Omental fat pad (tissue), 4 donors: Measurements from ENCODE around the gene TSPAN15. TPM values are rescaled to one million over a fixed set of nuclear protein-coding genes. Genes with fewer than 3 reads are reported as not detected.
A peak's percentile ranks its signal among the peaks of the same experiment; 100 is the strongest.

Experiments
- ATAC-seq: fragments of 150-250 bp; one replicate; pipeline ENCODE4 v1.9.1; 2016; ENCODE audit warnings: mild to moderate bottlenecking, moderate library complexity; ENCODE audit not compliant: low FRiP score
- DNase-seq: peaks from one replicate; pipeline ENCODE4 v3.0.0-alpha.2; 2019; ENCODE audit warnings: low spot score
- CTCF ChIP-seq, 3 donors: fragments of 450-650 bp; IDR thresholded peaks; one replicate each; pipeline ENCODE4 v1.5.1; 2016 to 2017; ENCODE audit warnings: antibody characterized with exemption in 3 of 3, mild to moderate bottlenecking in 3 of 3, moderate library complexity in 2 of 3
- total RNA-seq, 4 donors: library from RNA; depleted of rRNA; stranded (reverse); fragments of >200 nt; gene quantifications; one replicate each; pipeline ENCODE4 v1.1.0, GENCODE V29; 2016

The TSPAN15 gene
- total RNA-seq, 4 donors from 2014 or later: 45.6 to 141 (median 72.5) TPM

GRCh38 chr10:69406816-69407580 lies 44.3 kb upstream of the TSPAN15 start:
- TF ChIP-seq CTCF (IDR thresholded peaks at IDR 0.05): no peak
- no peak for DNase-seq
- ATAC-seq: no peak

GRCh38 chr10:69407621-69408301 lies 43.5 kb upstream of the TSPAN15 start:
- no peak for TF ChIP-seq CTCF (IDR thresholded peaks at IDR 0.05)
- ATAC-seq (no peak), DNase-seq (no peak)

DNA sequence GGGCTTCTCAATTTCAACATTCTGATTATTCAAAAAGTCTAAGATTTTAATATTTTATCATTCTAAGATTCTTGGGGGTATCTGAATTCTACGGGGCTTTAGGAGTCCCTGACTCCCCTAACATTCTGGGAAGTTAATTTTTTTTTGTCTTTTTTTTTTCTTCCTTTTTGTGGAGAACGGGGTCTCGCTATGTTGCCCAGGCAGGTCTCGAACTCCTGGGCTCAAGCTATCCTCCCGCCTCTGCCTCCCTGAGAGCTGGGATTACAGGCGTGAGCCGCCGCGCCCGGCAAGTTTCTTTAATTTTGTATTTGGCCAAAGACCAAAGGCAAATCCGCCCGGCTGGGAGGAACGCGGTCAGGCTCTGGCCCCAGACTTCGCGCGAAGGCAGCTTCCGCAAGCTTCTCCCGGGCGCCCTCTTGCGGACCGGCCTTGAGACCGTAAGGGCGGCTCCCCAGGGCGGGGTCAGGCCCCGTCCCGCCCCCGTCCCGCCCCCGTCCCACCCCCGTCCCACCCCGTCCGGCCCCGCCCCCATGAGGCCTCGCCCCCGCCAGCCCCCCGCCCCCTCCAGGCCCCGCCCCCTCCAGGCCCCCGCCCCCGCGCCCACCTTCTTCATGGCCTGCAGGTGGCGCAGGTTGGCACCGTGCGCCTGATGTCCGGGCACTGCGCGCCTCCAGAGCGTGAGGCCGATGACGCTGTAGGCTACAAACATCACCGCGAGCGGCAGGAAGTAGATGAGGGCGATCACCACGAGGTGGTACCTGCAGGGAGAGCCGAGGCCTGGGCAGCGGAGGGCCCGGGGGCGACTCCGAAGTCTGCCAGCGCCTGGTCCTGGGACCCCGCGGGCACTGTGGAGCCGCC lies 42.7 kb upstream of the TSPAN15 start:
- DNase-seq: peak; percentile 79
- peak; percentile 87 for ATAC-seq

DNA sequence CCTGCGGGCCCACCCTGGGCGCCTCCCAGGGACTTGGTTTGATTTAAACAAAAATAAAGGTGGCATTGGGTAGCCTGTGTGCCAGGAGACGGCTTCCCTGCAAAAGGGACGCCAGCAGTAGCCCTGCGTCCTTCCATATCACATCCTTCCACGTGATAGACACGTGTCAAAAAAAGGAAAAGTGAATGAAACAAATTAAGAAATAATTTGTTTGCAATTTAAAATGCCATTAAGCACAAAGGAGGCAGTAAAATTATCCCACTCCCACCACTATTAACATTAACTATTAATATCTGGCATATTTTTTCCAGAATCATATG lies 42.1 kb upstream of the TSPAN15 start:
- ATAC-seq (no peak), DNase-seq (no peak)
- TF ChIP-seq CTCF (IDR thresholded peaks at IDR 0.05): no peak

More for the DNA sequence above, 42.7 kb upstream of the TSPAN15 start:
- TF ChIP-seq CTCF (IDR thresholded peaks at IDR 0.05): no peak

GRCh38 chr10:69409968-69410367 lies 41.3 kb upstream of the TSPAN15 start:
- DNase-seq (no peak), ATAC-seq (no peak)
- TF ChIP-seq CTCF (IDR thresholded peaks at IDR 0.05): no peak

DNA sequence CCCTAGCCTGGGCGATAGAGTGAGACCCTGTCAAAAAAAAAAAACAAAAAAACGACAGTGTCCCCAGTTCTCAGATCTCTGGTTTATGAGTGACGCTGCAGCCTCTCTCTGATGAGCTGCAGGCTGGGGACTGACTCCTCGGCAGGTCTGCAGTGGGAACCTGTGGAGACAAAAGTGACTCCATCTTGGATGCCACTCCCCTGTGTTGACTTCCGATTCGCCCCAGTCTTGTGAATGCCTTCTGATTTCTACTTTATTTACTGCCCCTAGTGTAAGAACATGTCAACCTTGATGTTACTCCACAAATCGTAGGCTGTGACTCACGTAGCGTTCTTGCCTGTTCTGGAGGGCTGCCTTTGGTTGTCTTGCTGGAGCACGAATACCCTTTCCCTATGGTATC lies 40.8 kb upstream of the TSPAN15 start:
- no peak for ATAC-seq
- DNase-seq: no peak

More for the DNA sequence above, 40.8 kb upstream of the TSPAN15 start:
- TF ChIP-seq CTCF (IDR thresholded peaks at IDR 0.05): no peak
